ENCODE data around the gene ST3GAL2. TPM values are rescaled to one million over a fixed set of nuclear protein-coding genes. Genes with fewer than 3 reads are reported as not detected.

Gene ST3GAL2
- total RNA-seq, 1 experiment from 2014 or later: 45.9 TPM

DNA sequence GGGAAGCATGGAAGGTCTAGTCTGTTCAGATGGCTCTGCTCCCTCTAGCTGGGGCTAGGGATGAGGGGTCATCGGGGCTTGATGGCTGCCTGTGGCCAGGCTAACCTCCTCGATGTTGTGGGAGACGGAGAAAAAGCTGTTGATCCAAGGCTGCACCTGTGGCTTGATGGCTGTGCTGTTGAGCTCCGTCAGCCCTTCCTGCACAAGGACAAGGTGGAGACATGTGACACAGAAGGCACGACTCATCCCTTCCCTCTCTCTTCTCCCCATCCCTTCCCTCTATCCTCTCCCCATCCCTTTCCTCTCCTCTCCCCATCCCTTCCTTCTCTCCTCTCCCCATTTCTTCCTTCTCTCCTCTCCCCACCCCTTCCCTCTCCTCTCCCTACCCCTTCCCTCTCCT is 43.7 kb upstream of the ST3GAL2 start:
- Histone ChIP-seq H3K4me2 (ENCODE audit: insufficient read depth, insufficient read length, low read length) (no peak overlapping the region), H2BK20ac (ENCODE audit: low read depth, low read length, poor library complexity, severe bottlenecking) (no peak overlapping the region), H3K4me1 (ENCODE audit: insufficient read depth, low read length) (no peaks in the 10 kb centered on the region), H3K79me2 (ENCODE audit: insufficient read depth, low read length) (no peaks in the 10 kb centered on the region), H2BK12ac (ENCODE audit: insufficient read length, low read depth, low read length) (no peak overlapping the region), H4K8ac (replicated peaks; ENCODE audit: insufficient read length, low read depth, low read length) (no peak overlapping the region), H2AK5ac (ENCODE audit: insufficient read length, low read length) (no peak overlapping the region), H3K27ac (ENCODE audit: insufficient read length, low read depth, low read length) (no peak overlapping the region), H3K27me3 (ENCODE audit: insufficient read depth, low read length) (no peaks in the 10 kb centered on the region), H3K79me1 (ENCODE audit: insufficient read depth, low read depth, low read length, poor library complexity, severe bottlenecking) (no peaks in the 10 kb centered on the region), H3K14ac (ENCODE audit: insufficient read depth, low read length) (no peak overlapping the region), H2BK120ac (ENCODE audit: low read depth, low read length, poor library complexity, severe bottlenecking) (no peak overlapping the region), H3K4ac (ENCODE audit: low read depth, low read length) (no peak overlapping the region), H3K23me2 (ENCODE audit: insufficient read length, low read depth, low read length, poor library complexity, severe bottlenecking) (no peaks in the 10 kb centered on the region), H3K9me3 (ENCODE audit: control insufficient read depth, low read depth, low read length) (no peaks in the 10 kb centered on the region), H3T11ph (ENCODE audit: low read length) (no peak overlapping the region), H3K56ac (ENCODE audit: insufficient read length, low read depth, low read length) (no peak overlapping the region), H4K20me1 (ENCODE audit: control insufficient read depth, insufficient read depth, insufficient read length) (no peaks in the 10 kb centered on the region), H4K91ac (ENCODE audit: insufficient read length, low read depth, low read length) (no peak overlapping the region), H2BK15ac (ENCODE audit: low read depth, low read length) (no peak overlapping the region), H3K9ac (ENCODE audit: extremely low read depth, insufficient read length, low read length) (no peak overlapping the region), H3K18ac (ENCODE audit: insufficient read length, low read depth, low read length) (no peak overlapping the region), H2AFZ (ENCODE audit: low read length) (no peak overlapping the region), H4K5ac (ENCODE audit: insufficient read length, low read depth, low read length) (no peak overlapping the region), H2BK5ac (ENCODE audit: insufficient read length, low read length) (no peak overlapping the region), H3K23ac (ENCODE audit: insufficient read length, low read depth, low read length) (no peak overlapping the region)
- DNase-seq: no peak
- TF ChIP-seq, protein P1, sequence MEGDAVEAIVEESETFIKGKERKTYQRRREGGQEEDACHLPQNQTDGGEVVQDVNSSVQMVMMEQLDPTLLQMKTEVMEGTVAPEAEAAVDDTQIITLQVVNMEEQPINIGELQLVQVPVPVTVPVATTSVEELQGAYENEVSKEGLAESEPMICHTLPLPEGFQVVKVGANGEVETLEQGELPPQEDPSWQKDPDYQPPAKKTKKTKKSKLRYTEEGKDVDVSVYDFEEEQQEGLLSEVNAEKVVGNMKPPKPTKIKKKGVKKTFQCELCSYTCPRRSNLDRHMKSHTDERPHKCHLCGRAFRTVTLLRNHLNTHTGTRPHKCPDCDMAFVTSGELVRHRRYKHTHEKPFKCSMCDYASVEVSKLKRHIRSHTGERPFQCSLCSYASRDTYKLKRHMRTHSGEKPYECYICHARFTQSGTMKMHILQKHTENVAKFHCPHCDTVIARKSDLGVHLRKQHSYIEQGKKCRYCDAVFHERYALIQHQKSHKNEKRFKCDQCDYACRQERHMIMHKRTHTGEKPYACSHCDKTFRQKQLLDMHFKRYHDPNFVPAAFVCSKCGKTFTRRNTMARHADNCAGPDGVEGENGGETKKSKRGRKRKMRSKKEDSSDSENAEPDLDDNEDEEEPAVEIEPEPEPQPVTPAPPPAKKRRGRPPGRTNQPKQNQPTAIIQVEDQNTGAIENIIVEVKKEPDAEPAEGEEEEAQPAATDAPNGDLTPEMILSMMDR (conservative IDR thresholded peaks at IDR 0.05): no peak
- no peak overlapping the region for H3K4me3 Mint-ChIP-seq
- no peaks in the 10 kb centered on the region for H3K27me3 Mint-ChIP-seq (ENCODE audit: low read depth)
- H3K4me1 Mint-ChIP-seq: peaks cover 4 to 8% of the 10 kb centered on the region in 2 experiments; a peak in 3 of 4 replicates
- peaks cover 5 to 38% (median 33%) of the 10 kb centered on the region in 3 experiments; a peak in 6 of 7 replicates for H3K36me3 Mint-ChIP-seq (ENCODE audit: insufficient read depth in 1 of 3, low read depth in 3 of 3)
- no peaks in the 10 kb centered on the region for H3K9me3 Mint-ChIP-seq
- no CpG with 5 or more reads among the region's 5 CpGs for WGBS (ENCODE audit: extremely low coverage, insufficient read length, low lambda C conversion rate)
- no peak overlapping the region; a peak in 2 of 7 replicates for H3K27ac Mint-ChIP-seq
